ENCODE data around the gene BHLHA9.
"Not testable (repeated sequence)": the region's sequence is repeated elsewhere in the genome, so short reads cannot be mapped to it uniquely, and the experiment has no call there.

The BHLHA9 gene

DNA sequence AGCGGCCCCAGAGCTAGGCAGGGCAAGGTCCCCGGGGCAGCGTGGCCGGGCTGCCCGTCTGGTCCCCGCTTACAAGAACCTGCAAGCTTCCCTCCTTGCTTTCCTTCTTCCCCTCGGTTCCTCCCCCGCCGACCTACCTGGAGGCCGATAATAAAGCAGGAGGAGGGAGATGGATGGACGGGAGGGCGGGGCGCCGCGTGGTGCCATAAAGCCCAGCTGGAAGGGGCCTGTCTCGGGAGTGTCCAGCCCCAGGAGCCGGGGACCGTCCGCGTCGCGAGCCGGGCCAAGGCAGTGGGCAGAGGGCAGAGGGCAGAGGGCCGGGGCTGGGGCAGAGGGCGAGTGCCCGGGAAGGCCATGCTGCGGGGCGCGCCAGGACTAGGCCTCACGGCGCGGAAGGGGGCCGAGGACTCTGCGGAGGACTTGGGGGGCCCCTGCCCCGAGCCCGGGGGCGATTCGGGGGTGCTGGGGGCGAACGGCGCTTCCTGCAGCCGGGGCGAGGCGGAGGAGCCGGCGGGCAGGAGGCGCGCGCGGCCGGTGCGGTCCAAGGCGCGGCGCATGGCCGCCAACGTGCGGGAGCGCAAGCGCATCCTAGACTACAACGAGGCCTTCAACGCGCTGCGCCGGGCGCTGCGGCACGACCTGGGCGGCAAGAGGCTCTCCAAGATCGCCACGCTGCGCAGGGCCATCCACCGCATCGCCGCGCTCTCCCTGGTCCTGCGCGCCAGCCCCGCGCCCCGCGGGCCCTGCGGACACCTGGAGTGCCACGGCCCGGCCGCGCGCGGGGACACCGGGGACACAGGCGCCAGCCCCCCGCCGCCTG lies at the start of gene BHLHA9:
TSS of gene BHLHA9 (plus strand) at position 235 of the 820 bp plus-strand sequence. CDS start at position 355, 120 bp downstream.
- no peak for DNase-seq

DNA sequence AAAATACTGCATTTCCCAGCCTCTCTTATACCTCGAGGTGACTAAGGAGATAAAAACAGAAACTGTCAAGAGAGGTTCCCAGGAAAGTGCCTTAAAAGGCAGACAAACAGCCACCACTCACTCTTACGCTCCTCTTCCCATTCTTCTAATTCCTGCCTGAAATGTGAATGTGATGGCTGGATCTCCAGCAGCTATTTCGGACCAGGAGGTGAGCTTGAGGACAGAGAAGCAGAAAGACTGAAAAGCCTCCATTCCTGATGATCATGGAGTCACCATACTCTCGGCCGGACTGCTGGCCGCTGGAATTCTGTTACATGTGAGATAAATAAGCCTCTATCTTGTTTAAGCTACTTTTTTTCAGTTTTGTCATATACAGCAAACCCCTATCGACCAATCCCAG lies 49.0 kb upstream of the BHLHA9 start:
- DNase-seq = no peak

- DNase-seq = no peak
Measured at GRCh38 chr17:1222321-1222720, 47.9 kb upstream of the BHLHA9 start.

- no peak for DNase-seq
Measured at GRCh38 chr17:1223662-1224061, 46.6 kb upstream of the BHLHA9 start.

GRCh38 chr17:1224330-1224729 lies 45.9 kb upstream of the BHLHA9 start:
- no peak for DNase-seq

DNA sequence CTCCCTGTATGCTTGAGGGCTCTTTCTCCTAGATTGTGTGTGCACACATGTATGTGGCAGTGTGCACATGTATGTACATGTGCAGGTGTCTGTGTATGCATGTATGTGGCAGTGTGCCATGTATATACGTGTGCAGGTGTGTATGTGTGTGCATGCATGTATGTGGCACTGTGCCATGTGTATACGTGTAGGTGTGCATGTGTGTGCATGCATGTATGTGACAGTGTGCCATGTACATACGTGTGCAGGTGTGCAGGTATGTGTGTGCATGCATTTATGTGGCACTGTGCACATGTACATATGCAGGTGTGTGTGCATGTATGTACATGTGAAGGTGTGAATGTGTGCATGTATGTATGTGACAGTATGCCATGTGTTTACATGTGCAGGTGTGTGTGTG lies 43.9 kb upstream of the BHLHA9 start:
- no peak for DNase-seq

- no peak for DNase-seq
Measured at GRCh38 chr17:1227365-1227764, 42.9 kb upstream of the BHLHA9 start.

GRCh38 chr17:1227917-1228780 lies 42.1 kb upstream of the BHLHA9 start:
- peak; percentile 37 to 62 for DNase-seq

DNA sequence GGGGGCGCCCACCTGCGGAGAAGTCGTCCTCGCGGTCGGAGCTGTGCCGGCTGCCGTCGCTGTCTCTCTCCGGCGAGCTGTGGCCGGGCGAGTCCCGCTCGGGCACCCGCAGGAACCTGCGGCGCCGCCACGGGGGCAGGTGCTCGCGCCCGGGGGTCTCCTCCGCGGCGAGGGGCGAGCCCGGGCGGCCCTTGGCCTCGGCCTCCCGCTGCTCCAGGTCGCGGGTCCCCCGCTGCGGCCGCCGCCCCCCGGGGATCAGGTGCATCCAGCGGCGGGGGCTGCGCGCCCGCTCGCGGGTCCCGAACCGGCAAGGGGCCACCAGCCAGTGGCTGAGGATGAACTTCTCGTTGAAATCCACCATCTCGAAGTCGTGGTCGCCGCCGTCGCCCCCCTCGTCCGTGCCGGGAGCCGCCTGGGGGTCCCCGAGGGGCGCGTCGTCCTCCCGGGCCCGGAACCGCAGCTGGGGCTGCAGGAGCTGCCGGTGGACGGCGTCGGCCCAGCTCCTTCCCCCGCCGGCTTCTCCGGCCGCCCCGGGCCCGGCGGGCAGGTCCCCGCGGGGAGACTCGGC lies 41.4 kb upstream of the BHLHA9 start:
- DNase-seq = no peak

DNA sequence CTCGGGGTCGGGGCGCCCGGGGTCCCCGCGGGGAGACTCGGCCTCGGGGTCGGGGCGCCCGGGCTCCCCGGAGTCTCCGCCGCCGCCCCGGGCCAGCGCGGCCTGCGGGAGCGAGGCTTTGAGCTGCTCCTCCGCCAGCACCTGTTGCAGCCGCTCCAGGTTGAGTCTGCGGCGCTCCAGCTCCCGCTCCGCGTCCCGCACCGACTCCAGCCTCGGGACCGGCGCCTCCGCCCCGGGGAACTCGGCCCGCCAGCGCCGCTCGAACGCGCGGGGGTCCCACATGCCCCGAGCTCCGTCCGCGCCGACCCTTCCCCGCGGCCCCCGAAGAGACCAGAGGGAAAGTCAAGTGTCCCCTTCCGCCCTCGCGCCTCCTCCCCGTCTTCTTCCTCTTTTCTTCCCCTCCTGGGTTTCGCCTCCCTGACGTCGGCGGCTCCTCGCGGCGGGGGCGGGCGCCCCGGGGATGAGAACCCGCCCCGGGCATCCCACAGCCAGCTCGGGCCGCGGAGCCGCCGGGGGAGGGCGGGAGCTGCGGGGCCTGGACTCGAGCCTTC lies 40.8 kb upstream of the BHLHA9 start:
- DNase-seq = peak; percentile 45 to 77

DNA sequence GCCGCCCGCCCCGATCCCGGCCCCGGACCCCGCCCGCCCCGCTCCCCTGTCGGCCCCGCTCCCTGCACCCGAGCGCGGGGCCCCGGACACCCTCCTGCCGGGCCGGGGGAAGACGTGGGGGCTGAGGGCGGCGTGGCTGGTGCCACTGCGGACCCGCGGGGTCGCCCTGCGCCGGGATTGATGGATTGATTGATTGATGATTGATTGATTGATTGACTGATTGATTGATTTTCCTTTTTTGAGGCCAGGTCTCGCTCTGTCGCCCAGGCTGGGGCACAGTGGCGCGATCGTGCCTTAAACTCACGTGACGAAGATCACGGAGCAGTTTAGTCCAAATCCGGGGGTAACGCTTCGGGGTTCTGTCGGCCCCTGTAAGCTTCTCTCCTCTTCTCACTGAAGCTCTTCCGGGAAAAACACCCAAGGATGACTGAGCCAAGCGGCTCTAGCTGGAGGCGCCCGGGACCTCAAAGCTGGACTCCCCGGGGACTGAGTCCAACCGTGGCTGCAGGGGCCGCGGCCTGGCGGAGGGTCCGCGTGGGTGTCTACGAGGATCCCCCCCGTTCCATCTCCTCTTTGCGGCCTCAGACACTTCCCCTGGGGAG lies 40.2 kb upstream of the BHLHA9 start:
- no peak for DNase-seq

DNA sequence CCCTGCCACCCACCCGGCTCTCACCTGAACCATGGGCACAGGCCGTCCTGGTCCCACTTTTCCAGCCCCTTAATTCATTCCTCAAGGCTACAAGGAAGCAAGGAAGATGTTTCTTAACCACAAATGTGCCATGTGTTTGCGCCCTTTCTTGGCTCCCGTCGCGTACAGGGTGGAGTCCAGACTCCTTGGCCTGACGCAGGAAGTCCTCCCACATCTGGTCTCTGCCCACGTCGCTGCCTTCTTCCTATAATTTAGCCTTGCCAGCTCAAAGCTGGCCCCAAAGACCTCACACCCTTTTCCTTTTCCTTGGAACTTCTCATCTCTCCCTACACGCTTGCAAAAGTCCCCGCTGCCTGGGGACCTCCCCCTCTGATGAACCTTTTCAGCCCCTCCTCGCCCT lies 38.8 kb upstream of the BHLHA9 start:
- DNase-seq = no peak

DNA sequence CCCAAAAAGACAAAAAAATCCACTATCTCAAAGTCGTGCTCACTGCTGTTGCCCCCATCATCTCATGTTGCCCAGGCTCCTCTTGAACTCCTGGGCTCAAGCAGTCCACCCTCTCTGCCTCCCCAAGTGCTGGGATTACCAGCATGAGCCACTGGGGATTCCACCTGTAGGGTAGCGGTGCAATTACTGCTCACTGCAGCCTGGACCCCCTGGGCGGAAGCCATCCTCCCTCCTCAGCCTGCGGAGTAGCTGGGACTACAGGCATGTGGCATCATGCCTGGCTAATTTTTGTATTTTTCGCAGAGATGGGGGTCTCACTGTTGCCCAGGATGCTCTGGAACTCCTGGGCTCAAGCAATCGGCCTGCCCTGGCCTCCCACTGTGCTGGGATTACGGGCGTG lies 37.9 kb upstream of the BHLHA9 start:
- no peak for DNase-seq

DNA sequence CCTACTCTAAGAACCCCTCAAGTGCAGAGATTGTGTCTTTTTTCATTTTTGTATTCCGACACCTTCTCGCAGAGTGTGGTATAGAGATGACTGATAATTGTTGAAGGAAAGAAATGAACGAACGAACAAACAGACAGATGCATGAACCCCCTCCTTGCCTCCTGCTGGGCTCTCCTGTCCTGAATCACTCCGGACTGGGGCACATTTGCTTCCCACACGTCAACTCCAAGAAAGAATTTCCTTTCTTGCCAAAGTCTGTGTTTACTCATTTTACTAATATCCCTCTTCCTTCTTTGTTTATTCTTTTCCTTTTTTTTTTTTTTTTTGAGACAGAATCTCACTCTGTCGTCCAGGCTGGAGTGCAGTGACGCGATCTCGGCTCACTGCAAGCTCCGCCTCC lies 37.5 kb upstream of the BHLHA9 start:
- no peak for DNase-seq

GRCh38 chr17:1234455-1234854 lies 35.8 kb upstream of the BHLHA9 start:
- no peak for DNase-seq

DNA sequence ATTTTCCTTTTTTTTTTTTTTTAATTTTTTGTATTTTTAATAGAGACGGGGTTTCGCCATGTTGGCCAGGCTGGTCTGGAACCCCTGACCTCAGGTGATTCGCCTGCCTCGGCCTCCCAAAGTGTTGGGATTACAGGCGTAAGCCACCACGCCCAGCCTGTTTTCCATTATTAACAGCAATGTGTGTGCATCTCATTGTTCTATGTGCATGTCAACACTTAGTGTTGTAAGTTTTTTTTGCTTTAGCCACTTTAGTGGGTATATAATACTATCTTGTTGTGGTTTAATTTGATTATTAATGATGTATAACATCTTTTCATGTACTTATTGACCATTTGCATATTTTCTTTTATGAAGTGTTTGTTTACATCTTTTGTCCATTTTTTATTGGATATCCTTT lies 32.8 kb upstream of the BHLHA9 start:
- no peak for DNase-seq

DNA sequence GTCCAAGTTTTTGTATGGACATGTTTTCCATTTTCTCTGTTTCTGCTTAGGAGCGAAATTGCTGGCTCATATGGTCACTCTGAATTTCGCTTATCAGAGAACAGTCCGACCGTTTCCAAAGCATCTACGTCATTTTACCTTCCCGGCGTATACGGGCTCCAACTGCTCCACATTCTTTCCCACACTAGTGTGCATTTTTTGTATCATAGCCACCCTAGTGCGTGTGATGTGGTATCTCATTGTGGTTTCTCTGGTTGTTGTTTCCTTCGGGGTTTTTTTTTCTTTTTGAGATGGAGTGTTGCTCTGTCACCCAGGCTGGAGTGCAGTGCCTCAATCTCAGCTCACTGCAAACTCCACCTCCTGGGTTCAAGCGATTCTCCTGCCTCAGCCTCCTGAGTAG lies 31.0 kb upstream of the BHLHA9 start:
- DNase-seq = no peak

- not testable (repeated sequence) for DNase-seq
Measured at GRCh38 chr17:1240426-1240825, 29.8 kb upstream of the BHLHA9 start.

DNA sequence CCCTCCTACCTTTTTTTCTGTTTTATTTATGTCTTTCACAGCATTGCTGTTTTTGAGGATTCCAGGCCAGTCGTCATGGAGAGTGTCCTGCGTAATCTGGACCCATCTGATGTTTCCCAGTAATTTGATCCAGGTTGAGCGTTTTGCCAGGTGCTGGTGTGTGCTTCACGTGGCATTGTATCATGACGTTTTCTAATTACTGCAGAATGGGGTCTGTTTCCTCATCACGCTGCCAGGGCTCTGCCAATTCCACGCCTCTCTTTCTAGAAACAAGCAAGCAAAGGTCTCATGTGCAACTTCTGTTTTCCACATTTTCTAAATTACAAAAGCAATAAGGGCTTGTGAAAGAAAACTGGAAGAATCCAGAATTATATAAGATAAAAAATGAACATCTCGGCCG lies 28.3 kb upstream of the BHLHA9 start:
- no peak for DNase-seq

DNA sequence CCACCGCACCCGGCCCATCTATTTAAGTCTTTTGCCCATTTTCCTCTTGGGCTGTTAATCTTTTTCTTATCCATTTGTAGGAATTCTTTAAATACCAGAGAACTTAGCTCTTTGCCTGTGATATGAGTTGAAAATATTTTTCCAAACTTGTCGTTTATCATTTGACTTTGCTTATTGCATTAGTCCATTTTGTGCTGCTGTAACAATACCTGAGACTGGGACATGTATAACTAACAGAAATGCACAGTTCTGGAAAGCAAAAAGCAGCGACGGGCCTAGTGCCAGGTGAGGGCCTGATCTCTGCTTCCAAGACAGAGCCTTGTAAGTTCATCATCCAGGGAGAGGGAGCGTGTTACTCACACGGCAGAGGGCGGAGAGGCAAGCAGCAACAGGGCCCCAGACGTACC lies 25.6 kb upstream of the BHLHA9 start:
- no peak for DNase-seq

DNA sequence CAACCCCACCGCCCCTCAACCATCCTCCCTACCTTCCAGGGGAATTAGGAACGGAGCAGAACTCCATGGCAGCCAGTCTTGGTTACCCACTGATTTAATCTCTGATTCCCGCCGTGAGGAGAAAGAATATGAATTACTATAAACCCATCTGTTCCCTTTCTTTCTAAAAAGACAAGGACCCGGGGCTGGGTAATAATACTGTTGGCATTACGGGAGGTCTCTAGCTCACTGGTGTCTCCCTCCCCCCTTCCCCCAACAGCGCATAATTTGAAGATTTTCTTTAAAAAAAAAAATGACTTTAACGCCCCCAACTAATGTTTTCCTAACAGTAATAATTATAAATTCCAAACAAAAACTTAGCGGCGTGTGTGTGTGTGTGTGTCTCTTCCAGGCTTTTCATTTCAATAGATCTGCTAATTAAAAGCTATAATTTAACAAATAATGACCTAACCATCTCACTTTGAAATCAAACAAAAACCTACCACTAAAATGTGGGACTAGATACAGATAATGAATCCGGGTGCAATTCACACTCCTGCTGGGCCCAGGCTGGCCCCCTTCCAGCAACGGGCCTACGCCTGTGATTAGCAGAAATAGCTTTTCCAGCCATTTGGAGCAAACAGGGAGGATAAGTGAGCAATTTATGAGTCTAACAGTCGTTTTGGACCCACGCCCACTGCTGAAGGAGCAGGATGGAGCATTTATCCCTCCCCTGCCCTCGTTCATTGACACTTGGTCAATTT lies 18.2 kb upstream of the BHLHA9 start:
- no peak for DNase-seq

GRCh38 chr17:1255041-1255440 lies 15.2 kb upstream of the BHLHA9 start:
- DNase-seq = no peak
